DND-41 (cell line): ENCODE data around the gene CHMP6.

Experiments
- ATAC-seq: fragments of 200-7000 bp; cut with Tn5 transposase; 3 replicates; pipeline ENCODE4 v1.9.1; 2021; ENCODE audit warnings: low read depth; ENCODE audit not compliant: insufficient read depth
- DNase-seq: peaks from one replicate; pipeline ENCODE4 v3.0.0-alpha.2; 2020
- H2AFZ ChIP-seq: 2 replicates; pipeline ENCODE4 v1.6.0; 2012; ENCODE audit warnings: low read depth, low read length
- H3K27ac ChIP-seq: 2 replicates; pipeline ENCODE4 v1.5.1; 2012; ENCODE audit warnings: low read length, inconsistent platforms
- H3K27me3 ChIP-seq: fragments of 200-600 bp; sonication (generic); 2 replicates; pipeline ENCODE4 v1.6.0; 2012; ENCODE audit warnings: low read length, mild to moderate bottlenecking, inconsistent platforms; ENCODE audit not compliant: insufficient read depth, poor library complexity
- H3K36me3 ChIP-seq: 2 replicates; pipeline ENCODE4 v1.5.1; 2012; ENCODE audit warnings: low read length, inconsistent platforms; ENCODE audit not compliant: insufficient read depth
- H3K4me1 ChIP-seq: 2 replicates; pipeline ENCODE4 v1.5.1; 2012; ENCODE audit warnings: mild to moderate bottlenecking, low read length; ENCODE audit not compliant: insufficient read depth
- H3K4me2 ChIP-seq: 2 replicates; pipeline ENCODE4 v1.6.0; 2012; ENCODE audit warnings: mild to moderate bottlenecking, moderate library complexity, low read length, inconsistent platforms; ENCODE audit not compliant: insufficient read depth
- H3K4me3 ChIP-seq, 2 experiments: fragments of 200-600 bp in 1 of 2; shearing (Covaris generic) in 1 of 2; 2 replicates each; pipeline ENCODE4 v1.5.1; 2012 to 2016; ENCODE audit warnings: inconsistent platforms in 2 of 2, low read length in 2 of 2, mild to moderate bottlenecking in 2 of 2, low read depth in 1 of 2, moderate library complexity in 1 of 2
- H3K79me2 ChIP-seq: 2 replicates; pipeline ENCODE4 v1.6.0; 2012; ENCODE audit warnings: low read length, inconsistent platforms; ENCODE audit not compliant: insufficient read depth
- H3K9ac ChIP-seq: 2 replicates; pipeline ENCODE4 v1.6.0; 2012; ENCODE audit warnings: low read depth, mild to moderate bottlenecking, inconsistent platforms, low read length, moderate library complexity
- H3K9me3 ChIP-seq: 2 replicates; pipeline ENCODE4 v1.5.1; 2012; ENCODE audit warnings: low read length, moderate library complexity, mild to moderate bottlenecking, inconsistent platforms; ENCODE audit not compliant: insufficient read depth, severe bottlenecking
- H4K20me1 ChIP-seq: 2 replicates; pipeline ENCODE4 v1.6.0; 2012; ENCODE audit warnings: low read length; ENCODE audit not compliant: insufficient read depth
- EZH2 ChIP-seq: IDR thresholded peaks from 3 replicates; pipeline ENCODE4 v1.6.1; 2012; ENCODE audit warnings: borderline replicate concordance, low read depth, mild to moderate bottlenecking, moderate library complexity, low read length, inconsistent platforms; ENCODE audit not compliant: severe bottlenecking
- TF ChIP-seq, protein P1 (sequence below): IDR thresholded peaks from 2 replicates; pipeline ENCODE4 v1.5.1; 2012; ENCODE audit warnings: borderline replicate concordance, low read length, moderate library complexity, mild to moderate bottlenecking; ENCODE audit not compliant: poor library complexity, severe bottlenecking; ENCODE audit errors: extremely low read depth

The CHMP6 gene

DNA sequence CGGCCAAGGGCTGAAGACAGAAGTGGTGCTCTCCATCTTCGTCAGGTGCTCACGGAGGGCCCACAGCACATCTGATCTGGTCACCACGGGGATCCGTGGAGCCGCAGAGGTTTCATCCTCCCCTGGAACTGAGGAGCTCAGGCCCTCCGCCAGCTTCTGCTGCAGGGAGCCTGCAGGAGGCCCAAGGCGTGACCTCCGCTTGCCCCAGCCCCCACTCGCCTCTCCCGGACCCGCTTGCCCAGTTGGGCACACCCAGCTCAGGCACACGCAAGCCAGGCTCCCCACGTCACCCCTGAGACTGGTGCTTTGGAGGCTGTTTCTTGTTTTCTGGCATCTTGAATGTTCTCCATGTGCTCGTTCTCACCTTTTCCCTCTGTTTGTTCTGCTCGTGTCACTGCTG lies 39.4 kb upstream of the CHMP6 start:
- ATAC-seq, result no peak
- no peaks in the 10 kb centered on the region for H3K4me1 ChIP-seq
- TF ChIP-seq, protein P1, sequence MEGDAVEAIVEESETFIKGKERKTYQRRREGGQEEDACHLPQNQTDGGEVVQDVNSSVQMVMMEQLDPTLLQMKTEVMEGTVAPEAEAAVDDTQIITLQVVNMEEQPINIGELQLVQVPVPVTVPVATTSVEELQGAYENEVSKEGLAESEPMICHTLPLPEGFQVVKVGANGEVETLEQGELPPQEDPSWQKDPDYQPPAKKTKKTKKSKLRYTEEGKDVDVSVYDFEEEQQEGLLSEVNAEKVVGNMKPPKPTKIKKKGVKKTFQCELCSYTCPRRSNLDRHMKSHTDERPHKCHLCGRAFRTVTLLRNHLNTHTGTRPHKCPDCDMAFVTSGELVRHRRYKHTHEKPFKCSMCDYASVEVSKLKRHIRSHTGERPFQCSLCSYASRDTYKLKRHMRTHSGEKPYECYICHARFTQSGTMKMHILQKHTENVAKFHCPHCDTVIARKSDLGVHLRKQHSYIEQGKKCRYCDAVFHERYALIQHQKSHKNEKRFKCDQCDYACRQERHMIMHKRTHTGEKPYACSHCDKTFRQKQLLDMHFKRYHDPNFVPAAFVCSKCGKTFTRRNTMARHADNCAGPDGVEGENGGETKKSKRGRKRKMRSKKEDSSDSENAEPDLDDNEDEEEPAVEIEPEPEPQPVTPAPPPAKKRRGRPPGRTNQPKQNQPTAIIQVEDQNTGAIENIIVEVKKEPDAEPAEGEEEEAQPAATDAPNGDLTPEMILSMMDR, result no peak
- no peak for TF ChIP-seq EZH2
- no peak overlapping the region for H3K4me2 ChIP-seq
- H3K27ac ChIP-seq, result no peak overlapping the region
- no peaks in the 10 kb centered on the region for H3K79me2 ChIP-seq
- no peaks in the 10 kb centered on the region for H3K9me3 ChIP-seq
- H3K9ac ChIP-seq, result no peak overlapping the region
- H2AFZ ChIP-seq, result no peak overlapping the region
- H3K36me3 ChIP-seq, result peaks cover 58% of the 10 kb centered on the region
- no peak for DNase-seq
- no peaks in the 10 kb centered on the region for H3K27me3 ChIP-seq
- no peak overlapping the region for H3K4me3 ChIP-seq
- no peaks in the 10 kb centered on the region for H4K20me1 ChIP-seq

DNA sequence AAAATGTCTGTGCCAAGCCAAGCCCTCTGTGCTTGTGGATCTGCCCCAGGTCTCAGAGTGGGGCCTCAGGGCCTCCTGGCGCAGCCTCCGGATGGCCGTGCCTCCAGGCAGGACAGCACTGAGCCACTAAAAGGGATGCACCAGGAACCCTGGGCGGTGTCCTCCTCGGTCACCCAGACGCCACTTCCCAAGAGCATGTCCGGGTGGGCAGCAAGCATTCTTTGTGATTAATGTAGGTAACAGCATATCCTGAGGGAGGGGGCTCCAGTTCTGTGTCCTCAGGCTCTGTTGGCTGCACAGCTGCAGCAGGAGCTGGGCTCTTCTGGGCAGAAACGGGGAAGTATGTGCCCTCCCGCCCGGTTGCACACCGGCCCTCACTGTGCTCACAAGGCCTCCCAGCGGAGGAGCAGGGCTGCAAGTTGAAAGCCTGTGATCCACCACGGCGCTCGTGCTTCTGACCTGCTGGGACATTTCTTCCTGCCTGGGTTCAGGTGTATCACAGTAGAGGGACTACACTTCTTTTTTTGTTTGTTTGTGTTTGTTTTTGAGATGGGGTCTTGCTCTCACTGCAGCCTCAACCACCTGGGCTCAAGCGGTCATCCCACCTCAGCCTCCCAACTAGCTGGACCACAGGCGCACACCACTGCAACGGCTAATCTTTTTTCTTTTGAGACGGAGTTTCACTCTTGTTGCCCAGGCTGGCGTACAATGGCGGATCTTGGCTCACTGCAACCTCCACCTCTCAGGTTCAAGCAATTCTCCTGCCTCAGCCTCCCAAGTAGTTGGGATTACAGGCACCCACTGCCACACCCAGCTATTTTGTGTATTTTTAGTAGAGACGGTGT lies 37.9 kb upstream of the CHMP6 start:
- no peaks in the 10 kb centered on the region for H3K4me1 ChIP-seq
- no peak overlapping the region for H2AFZ ChIP-seq
- H3K36me3 ChIP-seq, result peaks cover 50% of the 10 kb centered on the region
- no peaks in the 10 kb centered on the region for H3K79me2 ChIP-seq
- no peak overlapping the region for H3K9ac ChIP-seq
- no peak overlapping the region for H3K4me3 ChIP-seq
- H3K27me3 ChIP-seq, result no peaks in the 10 kb centered on the region
- H3K9me3 ChIP-seq, result no peaks in the 10 kb centered on the region
- TF ChIP-seq EZH2, result no peak
- TF ChIP-seq, protein P1, result no peak
- H3K4me2 ChIP-seq, result no peak overlapping the region
- no peak for DNase-seq
- no peaks in the 10 kb centered on the region for H4K20me1 ChIP-seq
- H3K27ac ChIP-seq, result no peak overlapping the region
- ATAC-seq, result no peak

GRCh38 chr17:80955078-80955477 lies 36.6 kb upstream of the CHMP6 start:
- H3K79me2 ChIP-seq, result no peaks in the 10 kb centered on the region
- no peaks in the 10 kb centered on the region for H3K27me3 ChIP-seq
- no peaks in the 10 kb centered on the region; the same call in 1 of the 2 replicates for H4K20me1 ChIP-seq
- H3K9ac ChIP-seq, result no peak overlapping the region
- DNase-seq, result no peak
- H3K4me1 ChIP-seq, result no peaks in the 10 kb centered on the region
- no peaks in the 10 kb centered on the region for H3K9me3 ChIP-seq
- no peak overlapping the region for H3K4me2 ChIP-seq
- TF ChIP-seq, protein P1, result no peak
- TF ChIP-seq EZH2, result no peak
- H2AFZ ChIP-seq, result no peak overlapping the region
- no peak overlapping the region for H3K4me3 ChIP-seq
- no peak overlapping the region for H3K27ac ChIP-seq
- no peak for ATAC-seq
- H3K36me3 ChIP-seq, result peaks cover 41% of the 10 kb centered on the region
